ENCODE results near the gene C12orf42.

The C12orf42 gene

DNA sequence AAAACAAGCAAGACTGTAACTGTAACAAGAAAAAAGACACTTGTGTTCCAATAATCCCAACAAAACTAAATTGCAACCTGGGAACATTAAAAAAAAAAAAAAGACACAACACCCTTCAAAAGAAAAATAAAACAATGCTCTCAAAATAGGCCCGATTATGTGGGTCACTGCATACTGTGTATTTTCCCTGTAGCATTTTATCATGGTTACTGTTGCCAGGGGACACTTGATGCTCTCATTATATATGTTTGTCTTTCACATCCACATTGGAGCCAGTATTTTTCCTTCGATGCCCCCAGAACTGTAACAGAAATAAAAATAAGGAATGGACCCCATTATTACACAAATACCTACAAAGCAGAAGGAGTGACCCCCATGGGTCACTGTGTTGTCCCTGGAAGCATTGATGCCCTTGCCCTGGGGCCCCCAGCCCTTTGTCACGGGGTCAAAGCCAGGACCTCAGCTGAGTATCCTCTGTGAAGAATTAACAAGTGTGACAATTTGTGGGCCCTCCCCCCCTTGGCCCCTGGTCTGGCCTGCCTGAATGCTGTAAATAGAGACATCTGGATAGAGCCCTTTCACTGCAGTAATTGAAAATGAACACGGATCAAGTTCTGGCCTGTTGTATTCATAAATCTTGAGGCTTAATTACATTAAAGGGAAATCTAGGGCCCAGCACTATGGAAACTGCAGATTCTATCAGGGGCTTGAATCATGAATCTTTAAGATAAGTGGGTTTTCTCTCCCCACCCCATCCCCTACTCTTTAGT lies 72.8 kb downstream of the C12orf42 start:
- TF ChIP-seq, protein P1, sequence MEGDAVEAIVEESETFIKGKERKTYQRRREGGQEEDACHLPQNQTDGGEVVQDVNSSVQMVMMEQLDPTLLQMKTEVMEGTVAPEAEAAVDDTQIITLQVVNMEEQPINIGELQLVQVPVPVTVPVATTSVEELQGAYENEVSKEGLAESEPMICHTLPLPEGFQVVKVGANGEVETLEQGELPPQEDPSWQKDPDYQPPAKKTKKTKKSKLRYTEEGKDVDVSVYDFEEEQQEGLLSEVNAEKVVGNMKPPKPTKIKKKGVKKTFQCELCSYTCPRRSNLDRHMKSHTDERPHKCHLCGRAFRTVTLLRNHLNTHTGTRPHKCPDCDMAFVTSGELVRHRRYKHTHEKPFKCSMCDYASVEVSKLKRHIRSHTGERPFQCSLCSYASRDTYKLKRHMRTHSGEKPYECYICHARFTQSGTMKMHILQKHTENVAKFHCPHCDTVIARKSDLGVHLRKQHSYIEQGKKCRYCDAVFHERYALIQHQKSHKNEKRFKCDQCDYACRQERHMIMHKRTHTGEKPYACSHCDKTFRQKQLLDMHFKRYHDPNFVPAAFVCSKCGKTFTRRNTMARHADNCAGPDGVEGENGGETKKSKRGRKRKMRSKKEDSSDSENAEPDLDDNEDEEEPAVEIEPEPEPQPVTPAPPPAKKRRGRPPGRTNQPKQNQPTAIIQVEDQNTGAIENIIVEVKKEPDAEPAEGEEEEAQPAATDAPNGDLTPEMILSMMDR (IDR thresholded peaks at IDR 0.05; ENCODE audit: extremely low read depth, missing control alignments), result no peak
- DNase-seq (ENCODE audit: low spot score), result no peak

DNA sequence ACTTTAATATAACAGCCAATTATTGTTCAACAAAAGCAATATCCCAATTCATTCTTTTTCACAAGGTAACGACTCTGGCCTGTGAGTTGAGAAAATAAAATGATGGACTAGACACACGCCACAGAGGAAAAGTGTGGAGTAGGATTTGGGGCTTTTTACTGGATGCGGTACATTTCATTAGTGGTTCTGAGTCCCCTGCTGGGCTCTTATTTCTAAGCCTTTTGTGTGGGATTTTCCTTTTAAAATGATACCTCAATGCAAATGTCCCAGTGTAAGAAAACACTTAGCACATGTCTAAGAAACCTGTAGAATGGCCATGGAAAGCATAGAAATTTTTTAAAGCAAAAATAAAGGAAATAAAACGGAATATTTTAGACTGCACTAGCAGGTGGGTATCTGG lies 73.4 kb downstream of the C12orf42 start:
- TF ChIP-seq, protein P1 (IDR thresholded peaks at IDR 0.05; ENCODE audit: extremely low read depth, missing control alignments), result no peak
- no peak for DNase-seq (ENCODE audit: low spot score)

GRCh38 chr12:103421402-103421801 lies 74.4 kb downstream of the C12orf42 start:
- no peak for DNase-seq (ENCODE audit: low spot score)
- TF ChIP-seq, protein P1 (IDR thresholded peaks at IDR 0.05; ENCODE audit: extremely low read depth, missing control alignments), result no peak

DNA sequence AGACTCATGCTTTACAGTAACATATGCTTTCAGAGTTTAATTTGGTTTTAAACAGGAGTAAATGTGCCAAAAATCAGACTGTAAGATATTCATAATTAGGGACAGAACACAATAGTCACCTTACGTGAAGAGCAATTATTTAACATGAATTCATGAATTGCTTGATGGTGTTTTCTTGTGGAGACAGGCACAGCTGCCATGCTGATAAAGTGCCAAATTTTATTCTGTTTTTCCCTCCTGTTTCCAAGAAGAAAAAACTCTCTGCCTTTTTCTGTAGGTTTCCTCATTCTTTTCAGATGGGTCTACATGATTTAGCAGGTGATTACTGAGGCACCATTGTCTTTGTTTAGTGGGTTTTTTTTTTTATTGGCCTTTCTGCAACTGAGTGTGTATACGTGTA lies 80.1 kb downstream of the C12orf42 start:
- no peak for DNase-seq (ENCODE audit: low spot score)
- TF ChIP-seq, protein P1 (IDR thresholded peaks at IDR 0.05; ENCODE audit: extremely low read depth, missing control alignments), result no peak

GRCh38 chr12:103401421-103401820 lies 94.3 kb downstream of the C12orf42 start:
- TF ChIP-seq, protein P1 (IDR thresholded peaks at IDR 0.05; ENCODE audit: extremely low read depth, missing control alignments), result no peak
- no peak for DNase-seq (ENCODE audit: low spot score)

- TF ChIP-seq, protein P1 (IDR thresholded peaks at IDR 0.05; ENCODE audit: extremely low read depth, missing control alignments), result no peak
- no peak for DNase-seq (ENCODE audit: low spot score)
Measured at GRCh38 chr12:103399986-103400385, 95.8 kb downstream of the C12orf42 start.

- DNase-seq (ENCODE audit: low spot score), result no peak
- TF ChIP-seq, protein P1 (IDR thresholded peaks at IDR 0.05; ENCODE audit: extremely low read depth, missing control alignments), result no peak
Measured at GRCh38 chr12:103397536-103397935, 98.2 kb downstream of the C12orf42 start.
